ENCODE results near the gene DNAJB4.

GRCh38 chr1:77990629-77991204, 14.0 kb upstream of the DNAJB4 start:
- no peak for TF ChIP-seq GATA3 (IDR thresholded peaks at IDR 0.05; ENCODE audit: low read depth, low read length)
- no peak for TF ChIP-seq GATA2 (IDR thresholded peaks at IDR 0.05; ENCODE audit: low read depth, low read length)

Measured in SH-SY5Y (cell line).